GM20000 (cell line): ENCODE results near the gene SULT4A1.

Source experiments
- DNase-seq: peaks from one replicate; pipeline ENCODE4 v3.0.0; 2012; ENCODE audit warnings: low spot score
- TF ChIP-seq, protein P1 (sequence below): IDR thresholded peaks from 2 replicates; pipeline ENCODE4 v1.5.1; 2012; ENCODE audit warnings: mild to moderate bottlenecking, control low read depth; ENCODE audit errors: extremely low read depth, missing control alignments

The SULT4A1 gene

GRCh38 chr22:43881091-43882061 is 19.1 kb upstream of the SULT4A1 start:
- DNase-seq = no peak
- TF ChIP-seq, protein P1, sequence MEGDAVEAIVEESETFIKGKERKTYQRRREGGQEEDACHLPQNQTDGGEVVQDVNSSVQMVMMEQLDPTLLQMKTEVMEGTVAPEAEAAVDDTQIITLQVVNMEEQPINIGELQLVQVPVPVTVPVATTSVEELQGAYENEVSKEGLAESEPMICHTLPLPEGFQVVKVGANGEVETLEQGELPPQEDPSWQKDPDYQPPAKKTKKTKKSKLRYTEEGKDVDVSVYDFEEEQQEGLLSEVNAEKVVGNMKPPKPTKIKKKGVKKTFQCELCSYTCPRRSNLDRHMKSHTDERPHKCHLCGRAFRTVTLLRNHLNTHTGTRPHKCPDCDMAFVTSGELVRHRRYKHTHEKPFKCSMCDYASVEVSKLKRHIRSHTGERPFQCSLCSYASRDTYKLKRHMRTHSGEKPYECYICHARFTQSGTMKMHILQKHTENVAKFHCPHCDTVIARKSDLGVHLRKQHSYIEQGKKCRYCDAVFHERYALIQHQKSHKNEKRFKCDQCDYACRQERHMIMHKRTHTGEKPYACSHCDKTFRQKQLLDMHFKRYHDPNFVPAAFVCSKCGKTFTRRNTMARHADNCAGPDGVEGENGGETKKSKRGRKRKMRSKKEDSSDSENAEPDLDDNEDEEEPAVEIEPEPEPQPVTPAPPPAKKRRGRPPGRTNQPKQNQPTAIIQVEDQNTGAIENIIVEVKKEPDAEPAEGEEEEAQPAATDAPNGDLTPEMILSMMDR = no peak

DNA sequence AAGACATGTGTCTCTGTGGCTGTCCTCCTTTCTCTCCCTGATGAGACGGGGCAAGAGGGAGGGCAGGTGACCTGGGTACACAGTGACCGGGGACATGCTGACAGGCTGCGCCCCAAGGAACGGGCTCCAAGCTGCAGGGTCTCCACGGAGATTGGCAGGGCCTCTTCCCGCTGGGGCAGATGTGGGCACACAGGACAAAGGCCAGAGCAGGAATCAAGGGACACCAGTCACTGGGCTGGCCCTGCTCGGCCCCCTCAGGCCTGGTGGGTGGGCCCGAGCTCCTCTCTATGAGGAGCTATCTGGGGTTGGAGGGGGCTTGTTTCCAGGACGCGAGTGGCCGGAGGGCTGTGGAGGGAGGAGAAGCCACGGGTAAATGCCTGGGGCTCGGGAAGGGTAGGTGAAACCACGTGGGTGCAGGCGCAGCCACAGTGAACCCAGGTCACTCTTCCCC is 18.3 kb upstream of the SULT4A1 start:
- TF ChIP-seq, protein P1 = no peak
- no peak for DNase-seq

- DNase-seq = no peak
- TF ChIP-seq, protein P1 = no peak
Measured at GRCh38 chr22:43879901-43880540, 17.7 kb upstream of the SULT4A1 start.

DNA sequence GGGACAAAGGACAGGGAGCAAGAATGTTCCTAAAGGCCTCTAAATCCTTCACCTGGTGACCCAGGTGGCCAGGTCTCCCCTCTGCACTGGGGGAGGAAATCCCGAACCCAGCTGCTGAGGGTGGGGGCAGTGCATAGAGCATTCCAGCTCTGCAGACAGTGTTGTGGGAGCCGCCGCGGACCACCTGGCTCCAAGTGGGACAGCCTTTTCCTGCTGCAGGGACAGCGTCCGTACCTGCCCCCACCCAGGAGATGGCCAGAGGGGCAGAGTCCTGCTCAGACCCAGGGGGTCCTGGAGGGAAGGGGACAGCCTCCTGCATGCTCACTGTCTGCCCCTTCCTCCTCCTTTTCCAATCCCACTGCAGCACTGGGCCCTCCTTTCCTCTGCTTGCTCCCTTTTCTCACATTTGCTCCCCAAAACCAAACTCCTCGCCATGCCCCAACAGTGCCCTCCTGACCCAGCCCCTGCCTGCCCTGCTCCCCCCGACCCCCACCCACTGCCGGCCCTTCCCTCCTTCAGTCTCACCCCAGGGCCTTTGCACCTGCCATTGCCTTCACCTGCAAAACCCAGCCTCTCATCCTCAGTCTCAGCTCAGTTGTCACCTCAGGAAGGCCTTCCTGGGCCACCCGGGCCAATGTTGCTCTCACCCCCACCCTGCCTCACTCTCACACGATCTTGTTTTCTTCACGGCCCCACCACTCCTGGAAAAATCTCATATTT is 16.7 kb upstream of the SULT4A1 start:
- TF ChIP-seq, protein P1 = no peak
- DNase-seq = no peak

- no peak for DNase-seq
- TF ChIP-seq, protein P1 = no peak
Measured at GRCh38 chr22:43878079-43878795, 15.9 kb upstream of the SULT4A1 start.

DNA sequence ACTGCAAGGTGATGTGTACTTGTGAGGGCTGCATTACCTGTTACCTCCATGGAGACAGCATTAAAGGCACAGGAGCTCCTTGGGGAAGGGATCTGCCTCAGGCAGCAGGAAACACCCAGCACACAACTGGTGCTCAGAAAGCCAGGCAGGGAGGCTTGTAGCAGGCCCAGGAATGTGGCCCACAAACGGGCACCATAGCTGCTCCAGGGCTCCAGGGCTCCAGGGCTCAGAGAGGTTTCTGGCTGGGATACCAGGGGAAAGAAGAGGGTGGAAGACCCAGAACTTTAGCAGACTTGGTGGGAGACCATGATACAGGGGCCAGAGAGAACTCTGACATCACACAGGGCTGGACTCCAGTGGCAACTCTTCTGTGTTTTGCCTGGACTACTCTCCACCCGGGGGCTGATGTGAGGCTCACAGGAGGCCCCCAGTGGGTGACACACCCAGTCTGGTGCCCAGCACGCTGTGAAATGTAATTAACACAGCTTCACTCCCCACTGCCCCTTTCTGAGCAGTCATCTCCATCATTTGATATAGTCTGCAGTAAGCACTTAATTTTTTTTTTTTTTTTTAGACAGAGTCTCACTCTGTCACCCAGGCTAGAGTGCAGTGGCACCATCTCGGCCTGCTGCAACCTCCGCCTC is 14.7 kb upstream of the SULT4A1 start:
- no peak for DNase-seq

More for the DNA sequence above, 14.7 kb upstream of the SULT4A1 start:
- TF ChIP-seq, protein P1 = no peak
